ENCODE measurements around the gene RBM19.

Gene RBM19

GRCh38 chr12:113802000-113802749, 163.9 kb downstream of the RBM19 start:
- DNase-seq (ENCODE audit: low spot score), result no peak

DNA sequence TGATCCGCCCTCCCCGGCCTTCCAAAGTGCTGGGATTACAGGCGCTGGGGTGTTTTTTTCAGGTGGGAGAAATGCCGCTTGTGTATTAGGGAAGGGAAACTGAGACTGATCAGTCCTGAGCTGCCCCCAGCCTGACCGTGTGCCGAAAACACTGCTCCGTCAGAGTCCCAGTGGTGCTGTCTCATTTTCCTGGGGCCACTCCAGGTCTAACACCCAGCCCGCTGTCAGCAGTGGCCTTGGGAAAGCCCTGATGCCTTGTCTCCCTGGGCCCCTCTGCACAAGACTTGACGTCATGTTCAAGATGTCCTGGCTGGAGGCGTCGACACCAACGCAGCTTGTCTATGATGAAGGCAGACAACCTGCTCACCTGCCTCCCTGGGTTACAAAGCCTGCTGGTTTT, 165.9 kb downstream of the RBM19 start:
- DNase-seq (ENCODE audit: low spot score), result no peak

GRCh38 chr12:113798552-113798951, 167.6 kb downstream of the RBM19 start:
- no peak for DNase-seq (ENCODE audit: low spot score)

- DNase-seq (ENCODE audit: low spot score), result no peak
Observed at GRCh38 chr12:113797535-113797868, 168.6 kb downstream of the RBM19 start.

- no peak for DNase-seq (ENCODE audit: low spot score)
Observed at GRCh38 chr12:113796852-113797534, 169.1 kb downstream of the RBM19 start.

DNA sequence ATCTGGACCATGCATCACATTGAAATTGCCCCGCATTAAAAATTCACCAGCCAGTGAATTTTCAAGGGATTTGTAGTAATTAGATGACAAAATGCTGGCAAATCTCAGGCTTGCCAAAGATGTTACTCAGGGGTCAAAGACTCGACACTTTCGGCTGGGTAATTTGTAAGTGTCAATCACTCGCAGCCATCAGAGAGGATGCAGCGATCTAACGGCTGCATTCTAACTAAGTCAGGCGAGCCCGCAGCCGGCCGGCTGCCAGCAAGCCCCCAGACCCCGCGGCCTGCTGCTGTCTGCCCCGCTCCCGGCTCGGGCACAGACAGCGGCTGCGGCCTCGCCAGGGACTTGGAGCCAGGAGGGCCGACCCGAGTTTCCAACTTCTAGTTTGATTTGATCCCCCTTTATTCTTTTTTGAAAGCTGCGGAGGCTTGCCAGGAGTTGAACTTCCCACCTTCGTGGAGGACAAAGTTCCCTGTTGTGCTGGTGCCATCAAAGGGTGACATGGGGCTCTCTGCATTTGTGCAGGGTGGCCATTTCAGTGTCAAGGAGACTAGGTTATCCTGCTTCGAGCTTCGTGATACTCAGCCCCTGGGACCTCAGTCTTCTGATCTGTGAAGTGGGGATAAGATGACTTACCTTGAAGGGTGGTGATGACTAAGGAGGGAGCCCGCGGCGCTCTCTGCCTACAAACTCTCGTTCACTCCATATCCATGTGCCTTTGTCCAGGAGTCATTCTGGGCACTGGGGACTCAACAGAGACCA, 169.9 kb downstream of the RBM19 start:
- DNase-seq (ENCODE audit: low spot score), result no peak

- DNase-seq (ENCODE audit: low spot score), result no peak
Observed at GRCh38 chr12:113795445-113795844, 170.7 kb downstream of the RBM19 start.

- no peak for DNase-seq (ENCODE audit: low spot score)
Observed at GRCh38 chr12:113794774-113795173, 171.4 kb downstream of the RBM19 start.

DNA sequence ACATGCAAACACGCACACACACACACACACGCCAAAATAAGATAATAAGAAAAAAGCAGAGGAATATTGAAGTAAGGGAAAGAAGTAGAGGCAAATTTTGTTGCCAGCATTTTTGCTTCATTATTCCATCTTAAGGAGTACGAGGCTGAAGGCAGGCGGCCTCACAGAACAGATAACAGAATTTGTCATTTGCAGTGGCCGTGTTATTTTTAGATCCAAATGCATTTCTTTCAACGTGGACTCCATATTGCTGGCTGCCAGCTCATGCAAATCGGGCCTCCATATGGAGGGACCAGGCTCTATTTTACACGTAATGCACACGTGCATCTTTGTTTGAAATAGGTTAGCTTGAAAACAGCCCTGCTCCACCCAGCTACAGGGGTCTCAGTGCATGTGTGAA, 172.9 kb downstream of the RBM19 start:
- no peak for DNase-seq (ENCODE audit: low spot score)

GRCh38 chr12:113792450-113792849, 173.7 kb downstream of the RBM19 start:
- no peak for DNase-seq (ENCODE audit: low spot score)

GRCh38 chr12:113788020-113788856, 177.9 kb downstream of the RBM19 start:
- DNase-seq (ENCODE audit: low spot score), result no peak

DNA sequence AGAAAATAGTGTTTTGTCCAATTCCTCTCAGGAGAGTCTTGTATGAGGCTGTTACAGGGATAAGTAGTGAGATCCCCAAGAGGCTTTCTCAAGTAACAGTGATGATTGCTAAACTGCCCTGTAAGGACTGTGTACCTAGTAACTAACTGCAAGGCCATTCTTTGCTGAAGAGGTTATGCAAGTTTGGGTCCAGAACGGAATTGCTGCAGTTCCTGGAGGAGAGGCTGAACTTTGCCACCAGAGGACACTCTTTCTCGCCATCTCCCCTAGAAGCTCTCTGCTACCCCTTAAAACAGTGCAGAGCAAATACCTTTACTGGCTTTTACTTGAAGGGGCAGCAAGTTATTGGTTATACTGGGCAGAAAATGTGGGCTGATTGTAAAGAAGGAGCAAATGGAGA, 180.0 kb downstream of the RBM19 start:
- no peak for DNase-seq (ENCODE audit: low spot score)

- DNase-seq (ENCODE audit: low spot score), result no peak
Observed at GRCh38 chr12:113783811-113784210, 182.3 kb downstream of the RBM19 start.

- no peak for DNase-seq (ENCODE audit: low spot score)
Observed at GRCh38 chr12:113782873-113783272, 183.3 kb downstream of the RBM19 start.

DNA sequence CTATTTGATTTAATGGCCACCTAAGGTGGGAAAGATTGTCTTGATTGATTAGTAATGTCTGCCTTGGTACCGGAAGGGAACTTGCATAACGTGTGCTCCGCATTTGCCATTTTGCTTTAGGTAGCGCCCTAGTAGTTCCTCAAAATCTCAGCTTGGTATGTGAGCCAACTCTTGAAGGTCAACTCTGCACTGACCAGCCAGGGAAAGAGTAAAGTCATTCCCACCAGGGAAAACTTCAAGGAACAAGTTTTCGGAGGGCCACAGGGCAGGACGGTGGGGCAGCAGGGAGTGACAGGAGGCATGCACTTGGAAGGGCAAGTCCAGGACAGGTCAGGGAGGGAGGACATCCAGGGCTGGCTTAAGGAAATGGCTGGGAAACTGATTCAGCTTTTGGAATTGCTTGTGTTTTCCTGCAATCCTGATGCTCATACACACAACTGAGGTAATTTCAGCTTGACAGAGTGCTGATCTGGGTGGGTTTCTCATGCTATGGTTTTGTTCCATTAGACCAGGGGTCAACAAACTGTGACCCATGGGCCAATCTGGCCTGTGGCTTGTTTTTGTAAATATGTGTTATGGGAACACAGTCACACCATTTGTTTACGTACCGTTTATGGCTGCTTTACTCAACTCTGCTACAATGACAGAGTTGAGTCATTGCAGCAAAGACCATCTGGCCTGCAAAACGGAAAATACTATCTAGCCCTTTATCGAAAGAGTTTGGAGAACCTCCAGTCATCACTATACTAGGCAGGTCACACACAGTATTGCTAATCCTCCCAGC, 184.5 kb downstream of the RBM19 start:
- peak; percentile 36 for DNase-seq (ENCODE audit: low spot score)

- DNase-seq (ENCODE audit: low spot score), result no peak
Observed at GRCh38 chr12:113779774-113780173, 186.4 kb downstream of the RBM19 start.

DNA sequence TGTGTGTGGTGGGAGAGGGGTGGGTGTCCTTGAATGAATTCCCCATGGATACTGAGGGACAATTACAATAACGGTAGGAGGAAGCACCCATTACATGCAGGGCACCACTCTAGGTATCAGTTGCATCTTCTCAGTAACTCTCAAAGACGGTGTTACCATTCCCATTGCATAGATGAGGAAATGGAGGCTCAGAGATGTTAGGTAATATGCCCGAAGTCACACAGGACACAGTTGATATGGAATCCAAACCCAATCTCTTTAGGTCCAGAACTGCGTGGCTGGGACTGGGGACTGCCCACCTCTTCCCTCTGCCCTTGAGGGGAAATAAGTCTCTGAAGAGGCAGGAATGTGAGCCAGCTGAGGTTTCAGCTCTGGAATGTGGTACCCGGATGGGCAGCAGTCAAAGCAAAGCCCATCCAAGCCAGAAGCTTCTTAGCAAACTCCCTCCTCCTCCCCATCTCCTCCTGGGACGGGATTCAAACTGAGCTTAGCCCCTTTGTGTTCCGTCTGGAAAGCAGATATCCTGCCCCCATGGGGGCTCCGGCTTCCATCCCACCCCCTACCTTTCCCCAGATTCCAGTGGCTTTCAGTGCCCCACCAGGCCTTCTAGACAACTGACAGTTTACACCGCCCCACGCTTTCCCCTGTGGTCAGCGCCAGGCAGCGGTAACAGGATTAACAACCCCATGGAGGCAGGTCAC, 187.5 kb downstream of the RBM19 start:
- no peak for DNase-seq (ENCODE audit: low spot score)

DNA sequence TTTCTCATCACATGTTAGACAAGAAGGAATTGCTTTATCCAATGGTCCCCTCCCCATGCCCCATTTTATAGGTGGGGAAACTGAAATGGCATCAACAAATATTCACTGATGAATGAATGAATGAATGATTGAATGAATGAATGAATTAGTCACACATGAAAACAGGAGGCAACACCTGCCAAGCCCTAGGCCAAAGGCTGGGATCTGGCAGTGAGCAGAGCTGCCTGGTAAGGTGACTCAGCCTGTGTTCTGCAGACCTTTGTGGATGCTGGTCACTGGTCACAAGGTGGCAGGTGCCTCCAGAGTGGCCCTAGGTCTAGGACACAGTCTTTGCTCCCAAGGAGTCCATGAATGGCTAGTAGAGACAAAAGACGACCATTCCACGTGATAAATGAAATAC, 188.4 kb downstream of the RBM19 start:
- DNase-seq (ENCODE audit: low spot score), result no peak

DNA sequence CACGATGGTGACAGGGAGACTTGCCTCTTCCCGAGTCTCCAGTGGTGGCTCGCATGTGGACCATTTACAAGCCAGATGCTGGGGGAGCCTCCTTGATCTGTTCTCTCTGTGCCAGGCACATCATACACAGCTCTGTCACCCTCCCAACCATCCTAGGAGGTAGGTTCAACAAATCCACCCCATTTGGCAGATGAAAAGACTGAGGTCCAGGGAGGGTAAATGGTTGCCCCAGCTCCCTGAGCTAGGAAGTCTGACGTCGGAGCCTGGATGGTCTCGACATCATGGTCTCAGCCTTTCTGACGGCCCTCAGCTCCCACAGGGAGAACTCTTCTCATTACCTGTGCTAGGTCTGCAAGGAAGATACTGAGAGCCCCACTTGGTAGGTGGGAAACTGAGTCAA, 189.6 kb downstream of the RBM19 start:
- no peak for DNase-seq (ENCODE audit: low spot score)

- DNase-seq (ENCODE audit: low spot score), result no peak
Observed at GRCh38 chr12:113774526-113774925, 191.6 kb downstream of the RBM19 start.

Data from Ammon's horn (tissue), 1 donor.